Adrenal gland (tissue), 5 donors: ENCODE results near the gene CENPM.

Experiments used
- CTCF ChIP-seq, 6 experiments: fragments of 450-650 bp in 4 of 6; fragments of 200-600 bp in 2 of 6; sonication (generic) in 1 of 6; IDR thresholded peaks; 1 replicate in 5 of 6; 2 replicates in 1 of 6; pipeline versions ENCODE4 v1.5.1 to v1.8.0; 2016 to 2021; ENCODE audit warnings: antibody characterized with exemption in 6 of 6, mild to moderate bottlenecking in 2 of 6, moderate library complexity in 1 of 6
- POLR2A ChIP-seq, 2 donors: fragments of 450-650 bp; IDR thresholded peaks; one replicate each; pipeline ENCODE4 v1.6.1; 2017; ENCODE audit warnings: antibody characterized with exemption in 2 of 2, mild to moderate bottlenecking in 2 of 2, moderate library complexity in 1 of 2
- donor health status: DM: no; HTN: no; CAD: no.

- no peak for TF ChIP-seq CTCF (IDR thresholded peaks at IDR 0.05)
- TF ChIP-seq POLR2A (IDR thresholded peaks at IDR 0.05): no peak
Observed at GRCh38 chr22:41913842-41914534, 33.0 kb downstream of the CENPM start.
